ENCODE measurements around the gene ERLIN1.

Gene ERLIN1

DNA sequence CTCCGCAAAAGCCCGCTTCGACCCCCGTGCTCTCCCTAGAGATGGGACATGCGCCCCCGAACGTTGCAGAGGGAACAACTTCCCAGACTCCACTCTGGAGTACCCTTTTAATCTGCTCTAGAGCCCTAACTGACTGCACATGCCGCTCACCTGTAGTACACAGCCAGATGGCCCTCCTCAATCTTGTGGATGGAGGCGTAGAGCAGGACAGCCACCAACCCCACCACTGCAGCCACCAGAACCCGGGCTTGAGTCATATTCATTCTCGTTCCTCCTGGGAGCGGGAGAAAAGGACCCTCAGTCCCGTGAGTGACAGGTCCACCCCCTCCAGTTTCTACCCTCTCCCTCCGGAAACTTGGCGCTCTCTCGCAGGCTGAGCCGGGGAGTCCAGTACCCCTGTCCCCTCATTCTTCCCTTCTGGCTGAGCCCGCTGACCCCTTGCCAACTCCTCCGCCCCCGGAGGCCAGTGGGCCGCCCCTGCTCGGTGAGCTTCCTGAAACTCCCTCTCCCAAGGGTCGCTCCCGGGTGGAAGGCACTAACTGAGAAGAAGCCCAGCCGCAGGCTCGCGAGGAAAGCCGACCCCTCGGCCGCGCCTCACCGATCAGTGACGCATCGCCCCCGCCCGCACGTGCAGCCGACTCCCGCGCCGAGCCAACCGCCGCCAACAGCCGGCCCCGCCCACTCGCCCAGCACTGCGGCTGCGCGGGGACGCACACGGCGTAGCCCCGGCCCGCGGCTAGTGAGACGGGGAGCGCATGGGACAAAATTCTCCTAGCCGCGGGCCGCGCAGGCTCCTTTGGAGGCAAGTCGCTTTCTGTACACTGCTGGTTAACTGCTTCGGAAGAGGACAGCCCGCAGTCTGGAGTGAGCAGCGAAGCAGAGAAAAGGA, at the start of gene ERLIN1:
TSS of gene ERLIN1 (minus strand) at position 666 of the 889 bp plus-strand sequence. CDS start at position 263, 403 bp downstream.
- DNase-seq (ENCODE audit: low spot score): peak; percentile 77

DNA sequence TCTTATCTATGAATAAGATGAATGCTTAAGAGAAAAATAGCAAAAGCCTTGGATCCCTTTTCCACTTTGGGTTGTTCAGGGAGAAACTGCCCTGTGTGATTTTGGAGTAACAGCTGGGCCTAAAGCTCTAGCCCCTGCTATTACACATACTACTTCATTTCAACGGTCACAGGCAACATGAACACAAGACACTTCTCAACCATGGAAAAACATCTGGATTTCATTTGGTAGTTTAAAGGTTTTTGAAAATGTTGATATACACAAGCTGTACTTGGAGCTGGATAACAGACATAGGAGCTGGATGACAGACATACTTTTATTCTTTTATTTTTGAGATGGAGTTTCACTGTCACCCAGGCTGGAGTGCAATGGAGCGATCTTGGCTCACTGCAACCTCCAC, 46.3 kb upstream of the ERLIN1 start:
- DNase-seq (ENCODE audit: low spot score): no peak

DNA sequence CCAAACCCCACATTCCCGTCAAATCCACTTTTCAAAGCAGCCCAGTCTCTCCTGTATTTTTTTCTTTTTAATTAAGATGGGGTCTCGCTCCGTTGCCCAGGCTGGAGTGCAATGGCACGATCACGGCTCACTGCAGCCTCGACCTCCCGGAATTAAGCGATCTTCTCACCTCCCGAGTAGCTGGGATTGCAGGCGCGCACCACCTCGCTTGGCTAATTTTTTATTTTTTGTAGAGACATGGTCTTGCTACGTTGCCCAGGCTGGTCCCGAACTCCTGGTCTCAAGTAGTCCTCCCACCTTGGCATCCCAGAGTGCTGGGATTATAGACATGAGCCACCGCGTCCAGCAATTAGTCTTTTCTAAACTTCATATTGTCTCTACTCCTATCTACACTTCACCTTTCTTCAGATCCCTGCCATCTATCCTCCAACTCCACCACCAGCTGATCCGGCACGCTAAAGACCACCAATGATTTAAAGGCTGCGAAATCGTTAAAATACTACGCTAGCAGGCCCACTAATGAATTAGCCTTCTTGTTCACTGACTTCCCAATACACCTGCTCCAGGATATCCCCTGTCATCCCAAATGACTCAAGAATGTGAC, 44.1 kb upstream of the ERLIN1 start:
- no peak for DNase-seq (ENCODE audit: low spot score)

DNA sequence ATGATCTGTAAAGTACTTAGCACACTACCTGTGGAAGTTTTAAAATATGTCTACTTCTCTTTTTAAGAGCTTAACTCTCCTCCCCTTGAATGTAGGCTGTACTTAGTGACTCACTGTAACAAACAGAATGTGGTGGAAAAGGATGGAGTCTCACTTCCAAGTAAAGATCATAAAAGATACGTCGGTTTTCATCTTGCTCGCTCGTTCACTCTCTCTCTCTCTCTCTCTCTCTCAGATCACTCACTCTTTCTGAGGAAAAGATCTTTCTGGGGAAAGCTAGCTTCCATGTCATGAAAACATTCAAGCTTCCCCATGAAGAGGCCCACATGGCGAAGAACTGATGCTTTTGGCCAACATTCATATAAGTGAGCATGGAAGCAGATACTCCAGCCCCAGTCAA, 38.0 kb upstream of the ERLIN1 start:
- no peak for DNase-seq (ENCODE audit: low spot score)

DNA sequence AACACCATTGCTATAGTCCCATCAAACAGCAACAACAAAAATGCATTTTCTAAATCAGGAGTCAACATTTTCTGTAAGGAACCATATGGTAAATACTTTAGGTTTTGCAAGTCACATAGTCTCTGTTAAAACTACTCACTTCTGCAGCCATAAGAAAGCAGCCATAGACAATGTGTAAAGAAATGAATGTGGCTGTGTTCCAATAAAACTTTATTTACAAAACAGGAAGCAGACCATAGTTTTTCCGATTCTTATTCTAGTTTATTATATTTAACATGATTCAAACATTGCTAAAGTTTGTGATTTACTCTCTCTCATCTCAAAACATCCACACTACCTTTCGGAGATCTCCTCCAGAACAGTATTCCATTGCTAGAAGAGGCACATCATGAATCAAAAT, 36.7 kb upstream of the ERLIN1 start:
- no peak for DNase-seq (ENCODE audit: low spot score)

DNA sequence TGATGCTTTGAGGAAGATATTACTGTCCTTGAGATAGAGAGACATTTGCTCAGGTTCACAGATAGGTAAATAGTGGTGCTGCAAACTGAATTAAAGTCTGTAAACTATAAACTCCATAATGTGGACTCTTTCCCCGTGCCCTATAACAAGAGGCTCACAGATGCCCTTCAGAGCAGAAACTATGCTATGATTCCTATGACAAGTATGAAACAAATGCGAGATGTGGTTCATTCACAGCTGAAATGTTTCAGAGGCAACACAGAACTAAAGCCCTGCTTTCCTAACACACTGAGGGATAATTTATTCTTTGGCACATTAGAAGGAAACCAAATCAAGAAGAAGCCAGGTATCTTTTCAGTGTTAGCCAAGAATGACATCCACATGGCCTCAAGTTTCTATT, 30.2 kb upstream of the ERLIN1 start:
- DNase-seq (ENCODE audit: low spot score): no peak

DNA sequence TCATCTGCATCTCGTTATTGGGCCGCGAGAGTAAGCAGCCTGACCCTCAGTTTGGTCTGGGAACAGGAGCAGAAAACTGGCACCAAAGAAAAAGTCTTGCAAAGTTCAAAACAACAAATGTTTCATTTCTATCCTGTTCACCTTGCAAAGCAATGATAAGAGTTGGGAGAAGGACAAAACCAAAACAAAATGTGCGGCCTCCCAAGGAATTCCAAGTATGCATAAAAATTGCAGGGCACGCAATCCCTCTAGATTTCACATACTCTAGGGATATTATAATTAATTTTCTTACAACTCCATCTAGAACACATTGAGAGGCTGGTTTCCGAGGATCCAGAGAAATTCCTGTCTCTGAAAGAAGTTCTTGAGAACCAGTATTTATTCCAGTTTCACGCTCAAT, 23.5 kb upstream of the ERLIN1 start:
- DNase-seq (ENCODE audit: low spot score): no peak

DNA sequence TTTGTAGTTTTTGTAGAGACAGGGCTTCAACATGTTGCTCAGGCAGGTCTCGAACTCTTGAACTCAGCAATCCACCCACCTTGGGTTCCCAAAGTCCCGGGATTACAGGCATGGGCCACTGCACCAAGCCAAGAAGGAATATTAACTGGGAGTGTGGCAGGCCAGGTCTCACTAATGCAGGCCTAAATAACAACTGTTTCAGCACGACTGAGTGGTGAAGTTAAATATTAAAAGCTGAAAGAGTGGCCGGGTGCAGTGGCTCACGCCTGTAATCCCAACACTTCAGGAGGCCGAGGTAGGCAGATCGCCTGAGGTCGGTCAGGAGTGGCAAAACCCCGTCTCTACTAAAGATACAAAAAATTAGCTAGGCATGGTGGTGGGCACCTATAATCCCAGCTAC, 22.4 kb upstream of the ERLIN1 start:
- no peak for DNase-seq (ENCODE audit: low spot score)

DNA sequence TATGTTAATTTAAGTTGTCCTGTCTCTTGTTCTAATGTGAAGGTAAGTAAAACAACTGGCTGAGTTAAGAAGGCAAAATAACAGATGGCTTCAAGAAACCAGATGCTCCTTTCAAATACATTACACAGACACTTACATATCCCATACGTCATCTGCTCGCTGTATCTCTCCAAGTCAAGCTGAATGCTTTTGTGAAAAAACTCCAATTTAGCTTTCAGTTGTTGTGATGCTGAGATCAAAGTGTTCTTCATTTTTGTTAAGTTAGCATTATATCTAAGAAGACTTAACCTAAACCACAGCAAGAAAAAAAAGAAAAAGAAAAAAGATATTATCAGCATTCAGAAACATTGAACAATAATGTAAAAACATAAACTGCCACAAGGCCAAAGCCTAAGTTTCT, 18.5 kb upstream of the ERLIN1 start:
- DNase-seq (ENCODE audit: low spot score): no peak

DNA sequence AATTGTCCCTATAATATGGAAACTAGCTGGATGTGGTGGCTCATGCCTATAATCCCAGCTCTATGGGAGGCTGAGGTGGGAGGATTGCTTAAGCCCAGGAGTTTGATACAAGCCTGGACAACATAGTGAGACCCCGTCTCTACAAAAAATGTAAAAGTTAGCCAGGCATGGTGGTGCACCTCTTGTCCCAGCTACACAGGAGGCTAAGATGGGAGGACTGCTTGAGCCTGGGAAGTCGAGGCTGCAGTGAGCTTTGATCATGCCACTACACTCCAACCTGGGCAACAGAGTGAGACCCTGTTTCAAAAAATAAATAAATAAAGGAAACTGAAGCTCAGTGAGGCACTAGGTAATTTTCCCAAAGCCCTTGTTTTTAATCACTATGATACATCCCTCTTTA, 15.7 kb upstream of the ERLIN1 start:
- no peak for DNase-seq (ENCODE audit: low spot score)

DNA sequence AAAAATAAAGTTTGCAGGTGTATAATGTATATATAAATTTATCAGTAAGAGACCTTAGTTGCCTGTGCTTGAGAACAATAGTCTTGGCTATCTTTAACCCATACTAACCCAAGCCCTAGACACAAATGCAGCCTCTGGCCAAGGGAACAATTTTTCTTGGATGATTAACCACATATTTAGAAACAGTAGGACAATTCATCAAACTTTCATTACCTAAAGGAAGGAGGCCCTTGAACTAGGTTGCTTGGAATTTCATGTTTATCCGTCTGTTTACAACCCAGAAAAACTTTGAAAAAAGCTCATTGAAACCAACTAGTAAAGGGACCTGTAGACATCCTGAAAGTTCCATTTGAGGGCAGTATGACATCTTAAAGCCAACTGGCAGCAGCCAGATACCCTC, 8.9 kb upstream of the ERLIN1 start:
- DNase-seq (ENCODE audit: low spot score): no peak

DNA sequence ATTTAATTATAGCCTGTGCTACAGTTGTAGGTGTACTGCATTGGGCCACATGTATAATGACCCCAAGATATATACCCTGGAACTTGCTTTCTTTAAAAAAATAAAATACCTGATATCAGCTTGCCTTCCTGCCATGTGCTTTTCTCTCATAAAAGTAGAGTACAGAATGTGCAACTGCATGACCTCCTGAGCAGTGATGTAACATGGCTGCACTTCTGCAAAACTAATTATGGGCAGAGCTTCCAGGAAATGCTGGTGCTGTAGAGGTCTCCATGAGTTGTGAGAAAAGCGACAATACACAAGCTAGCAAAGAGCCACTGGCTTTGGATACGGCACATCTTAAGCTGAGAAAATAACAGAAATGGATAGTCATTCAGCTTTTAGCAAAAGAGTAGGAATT, 6.5 kb upstream of the ERLIN1 start:
- DNase-seq (ENCODE audit: low spot score): no peak

DNA sequence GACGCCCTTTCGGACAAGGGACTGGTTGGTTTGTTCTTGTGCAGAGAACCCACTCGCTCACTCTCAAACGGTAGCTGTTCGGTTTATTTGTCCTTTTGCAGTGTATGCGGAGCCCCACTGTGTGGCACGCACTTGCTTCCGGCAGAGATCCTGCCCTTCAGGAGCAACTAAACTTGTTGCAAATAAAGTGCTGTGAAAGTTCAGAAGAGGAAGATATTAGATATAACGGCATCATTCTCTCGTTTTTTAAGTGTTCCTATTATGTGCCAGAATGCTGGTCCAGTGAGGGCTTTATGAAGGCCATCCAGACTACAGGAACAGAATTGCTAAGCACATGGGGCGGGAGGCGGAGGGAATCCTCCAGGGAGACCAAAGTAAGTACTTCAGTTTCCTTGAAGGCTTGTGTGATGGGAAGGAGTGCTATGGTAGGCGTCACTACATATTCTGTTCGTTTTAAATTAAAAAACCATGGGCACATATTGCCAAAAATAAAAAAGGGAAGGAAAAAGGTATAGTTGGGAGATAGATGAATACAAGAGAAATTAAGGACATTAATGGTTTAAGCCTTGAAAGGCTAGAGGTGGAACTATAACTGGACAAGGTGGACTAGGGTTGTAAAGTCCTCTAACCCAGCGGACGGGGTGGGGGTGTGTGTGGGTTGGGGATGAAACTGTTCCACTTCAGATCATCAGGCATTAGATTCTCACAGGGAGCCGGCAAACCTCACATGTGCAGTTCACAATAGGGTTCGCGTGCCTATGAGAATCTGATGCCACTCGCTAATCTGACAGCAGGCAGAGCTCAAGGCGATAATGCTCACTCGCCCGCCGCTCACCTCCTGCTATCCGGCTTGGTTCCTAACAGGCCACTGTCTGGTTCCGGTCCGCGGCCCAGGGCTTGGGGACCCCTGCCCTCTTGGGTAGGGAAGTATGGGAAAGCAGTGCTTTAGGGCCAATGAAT, 704 bp upstream of the ERLIN1 start:
- DNase-seq (ENCODE audit: low spot score): peak; percentile 6

DNA sequence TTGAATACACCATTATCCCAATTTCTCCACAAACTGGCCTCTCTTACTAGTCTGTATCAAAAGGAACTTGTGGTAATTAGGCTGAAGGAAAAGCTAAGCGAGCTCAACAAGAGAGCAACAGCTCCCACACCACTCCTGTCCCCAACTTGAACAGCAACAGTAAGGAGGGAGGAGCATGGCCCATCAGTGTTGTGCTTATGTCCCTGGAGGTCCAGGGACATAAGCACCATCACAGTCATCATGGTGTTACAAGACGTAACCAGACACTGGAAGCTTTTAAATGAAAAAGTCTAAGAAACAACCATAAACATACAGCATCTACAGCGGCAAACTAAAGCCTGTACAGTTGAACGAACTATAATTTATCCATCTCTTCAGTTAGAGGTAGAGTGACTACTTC, 989 bp downstream of the ERLIN1 start:
- DNase-seq (ENCODE audit: low spot score): peak; percentile 1

DNA sequence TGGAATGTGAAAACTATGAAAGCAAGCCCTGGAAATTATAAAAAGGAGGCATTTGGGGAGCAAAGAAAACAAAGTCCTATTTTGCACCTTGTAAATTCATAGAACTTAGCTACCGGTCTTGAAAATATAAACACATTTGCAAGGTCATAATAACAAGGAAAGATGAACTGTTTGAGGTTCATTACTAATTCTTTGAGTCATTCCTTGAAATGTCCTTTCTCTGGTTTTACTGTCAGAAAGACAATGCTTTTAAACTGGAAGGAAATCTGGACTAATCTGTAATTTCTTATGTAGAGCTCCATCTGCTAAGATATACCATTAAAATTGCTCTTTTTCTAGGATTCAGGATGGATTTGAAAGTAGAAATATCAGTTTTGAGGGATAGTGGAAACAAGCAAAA, 1.4 kb downstream of the ERLIN1 start:
- DNase-seq (ENCODE audit: low spot score): no peak

DNA sequence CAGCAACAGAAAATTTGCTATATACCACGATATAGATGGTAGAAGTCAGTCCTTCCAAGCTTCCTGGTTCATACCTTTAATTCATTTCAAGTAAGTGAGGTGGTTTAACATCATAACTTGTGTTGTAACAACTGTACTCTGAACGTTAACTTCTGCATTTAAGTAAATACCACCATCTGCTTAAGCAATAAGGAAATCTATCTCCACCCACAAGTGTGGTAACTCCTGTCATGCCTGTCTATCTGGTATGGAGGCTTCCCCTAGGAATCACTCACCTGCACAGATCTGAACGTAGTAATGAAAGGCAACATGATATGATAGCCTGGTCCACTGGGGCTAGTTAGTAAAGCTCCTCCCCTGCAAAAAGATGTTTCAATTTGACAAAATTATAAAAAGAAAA, 2.3 kb downstream of the ERLIN1 start:
- DNase-seq (ENCODE audit: low spot score): no peak

DNA sequence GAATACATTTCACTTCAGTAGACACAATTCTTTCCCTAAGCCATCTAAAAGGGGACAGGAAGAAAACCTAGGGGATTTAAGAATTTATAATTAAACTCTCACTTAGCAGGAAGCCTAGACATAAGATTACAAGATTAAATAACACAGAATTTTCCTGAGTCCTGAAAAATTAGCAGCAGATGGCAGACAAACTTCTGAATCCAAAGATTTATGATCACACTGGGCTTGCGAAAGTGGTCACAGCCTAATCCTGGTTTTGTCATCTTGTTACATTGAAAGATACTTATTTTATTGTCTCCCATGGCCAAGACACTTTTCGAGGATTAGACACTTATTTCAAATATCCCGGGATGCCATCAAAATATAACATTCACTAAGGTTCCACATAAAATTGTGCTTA, 2.9 kb downstream of the ERLIN1 start:
- no peak for DNase-seq (ENCODE audit: low spot score)

DNA sequence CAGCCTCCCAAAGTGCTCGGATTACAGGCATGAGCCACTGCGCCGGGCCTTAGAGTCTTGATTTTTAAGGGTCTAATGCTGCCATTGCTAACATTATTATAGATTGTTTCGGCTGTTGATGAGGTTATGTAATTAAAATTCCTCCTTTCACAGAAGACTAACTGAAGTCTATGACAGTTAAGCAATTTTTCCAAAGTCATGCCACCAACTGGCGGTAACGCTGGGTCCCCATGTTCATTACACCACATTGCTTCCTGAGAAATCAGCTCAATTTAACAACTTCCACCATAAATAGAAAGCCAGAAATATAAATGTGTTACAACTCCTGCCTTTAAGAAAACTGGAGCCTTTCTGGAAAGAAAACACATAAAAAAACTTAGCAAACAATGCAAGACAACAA, 3.5 kb downstream of the ERLIN1 start:
- DNase-seq (ENCODE audit: low spot score): no peak

DNA sequence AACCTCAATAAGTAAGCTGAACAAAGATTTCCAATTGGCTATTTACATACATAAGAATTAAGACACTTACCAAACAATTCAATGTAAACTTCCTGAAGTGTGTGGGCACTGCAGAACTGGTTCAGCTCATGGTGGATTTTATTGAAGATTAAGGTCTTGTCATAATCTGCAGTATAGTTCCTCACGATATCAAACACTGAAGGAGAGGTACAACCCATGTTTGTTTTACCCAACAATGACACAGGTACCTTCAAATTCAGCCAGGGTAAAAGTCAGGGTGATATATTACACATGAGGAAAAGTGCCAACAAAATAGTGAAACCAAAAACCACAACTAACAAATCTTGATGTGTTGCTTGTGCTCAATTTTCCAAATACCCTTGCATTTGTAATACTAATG, 10.0 kb downstream of the ERLIN1 start:
- DNase-seq (ENCODE audit: low spot score): no peak

DNA sequence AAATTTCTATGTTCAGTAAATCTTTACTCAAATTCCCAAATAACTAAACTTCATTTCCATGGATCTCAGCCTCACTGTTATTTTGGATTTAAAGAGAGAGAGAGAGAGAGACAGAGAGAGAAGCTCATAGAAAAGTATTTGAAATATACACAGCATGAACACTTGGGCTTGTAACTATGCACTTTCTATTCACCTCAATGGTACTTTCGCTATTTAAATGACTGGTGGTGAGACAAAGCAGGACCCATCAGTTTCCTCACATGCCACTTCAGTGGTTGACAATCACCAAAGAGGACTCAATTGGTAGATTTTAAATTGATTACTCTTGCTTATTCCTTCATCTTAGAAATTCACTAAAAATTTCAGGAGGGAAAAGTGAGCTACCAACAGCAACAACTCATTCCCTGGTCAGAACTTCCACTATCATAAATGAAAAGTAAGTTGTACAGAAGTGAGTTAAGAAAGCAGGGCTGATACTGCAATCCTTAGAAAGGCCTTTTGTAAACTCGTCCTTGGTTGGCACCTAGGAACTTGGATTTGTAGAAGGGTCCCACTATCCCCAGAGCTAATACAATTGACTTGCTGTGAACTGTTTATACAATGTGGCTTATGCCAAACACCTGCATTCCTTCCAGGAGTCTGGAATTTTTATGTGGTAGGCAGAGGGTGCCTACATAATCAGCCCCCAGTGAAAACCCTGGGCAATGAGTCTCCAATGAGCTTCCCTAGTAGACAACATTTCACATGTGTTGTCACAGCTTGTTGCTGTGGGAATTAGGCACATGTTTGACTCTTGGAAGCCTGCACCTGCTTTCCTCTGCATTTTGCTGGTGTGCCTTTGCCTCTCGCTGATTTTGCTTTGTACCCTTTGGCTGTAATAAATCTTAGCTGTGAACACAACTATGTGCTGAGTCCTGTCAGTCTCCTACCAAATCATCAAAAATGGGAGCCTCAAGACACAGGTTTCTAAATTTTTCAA, 10.8 kb downstream of the ERLIN1 start:
- DNase-seq (ENCODE audit: low spot score): no peak

DNA sequence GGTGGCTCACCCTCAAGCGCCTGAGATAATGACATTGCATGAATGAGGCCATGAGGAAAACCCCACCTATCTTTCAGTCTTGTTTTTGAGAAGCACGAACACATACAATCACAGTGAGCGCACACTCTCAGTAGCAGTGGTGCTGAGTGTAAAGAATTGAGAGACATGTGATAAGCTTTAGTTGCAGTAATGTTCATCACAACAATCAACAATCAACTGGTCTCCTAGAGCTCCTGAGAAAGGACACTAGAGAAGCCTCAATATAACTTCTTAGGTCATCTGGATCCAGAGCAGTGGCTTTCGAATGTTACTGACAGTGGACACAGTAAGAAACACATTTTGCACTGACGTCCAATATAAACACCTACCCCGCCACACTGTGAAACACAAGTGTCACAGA, 12.8 kb downstream of the ERLIN1 start:
- DNase-seq (ENCODE audit: low spot score): no peak

All from COLO829 (cell line).